OCI-LY3 (cell line): ENCODE measurements around the gene ROR2.

Experiments
- H2AFZ ChIP-seq: fragments of 200-600, 300-600 bp; shearing (Covaris generic); 2 replicates; pipeline ENCODE4 v1.6.0; 2014; ENCODE audit warnings: antibody characterized with exemption, low read depth, low read length
- H3K27ac ChIP-seq: fragments of 200-600, 300-600 bp; sonication (generic); 2 replicates; pipeline ENCODE4 v1.5.1; 2014; ENCODE audit warnings: mild to moderate bottlenecking, low read length, moderate library complexity, mixed read lengths
- H3K27me3 ChIP-seq: fragments of 200-600, 300-600 bp; sonication (generic); 2 replicates; pipeline ENCODE4 v1.6.1; 2014; ENCODE audit warnings: low read depth, low read length, mixed read lengths
- H3K36me3 ChIP-seq: fragments of 200-600, 300-600 bp; sonication (generic); replicated peaks from 2 replicates; pipeline ENCODE3; 2014; ENCODE audit warnings: low read depth, low read length, mixed read lengths
- H3K4me1 ChIP-seq: fragments of 300-600, 200-600 bp; sonication (generic); 2 replicates; pipeline ENCODE4 v1.6.1; 2014; ENCODE audit warnings: low read length, mixed read lengths
- H3K4me2 ChIP-seq: fragments of 200-600, 300-600 bp; sonication (generic); 2 replicates; pipeline ENCODE4 v1.6.1; 2014; ENCODE audit warnings: low read length, mixed read lengths
- H3K4me3 ChIP-seq: fragments of 300-600, 200-600 bp; sonication (generic); 2 replicates; pipeline ENCODE4 v1.5.1; 2014; ENCODE audit warnings: antibody characterized with exemption, mild to moderate bottlenecking, low read length, moderate library complexity
- H3K79me2 ChIP-seq: fragments of 300-600, 200-600 bp; shearing (Covaris generic); 2 replicates; pipeline ENCODE4 v1.6.1; 2014; ENCODE audit warnings: mild to moderate bottlenecking, low read length, mixed read lengths
- H3K9ac ChIP-seq: fragments of 300-600, 200-600 bp; shearing (Covaris generic); 2 replicates; pipeline ENCODE4 v1.6.0; 2014; ENCODE audit warnings: mild to moderate bottlenecking, low read length, moderate library complexity
- H3K9me3 ChIP-seq: fragments of 200-600, 300-600 bp; shearing (Covaris generic); 2 replicates; pipeline ENCODE4 v1.6.1; 2014; ENCODE audit warnings: low read length, mixed read lengths; ENCODE audit not compliant: insufficient read depth
- H4K20me1 ChIP-seq: fragments of 200-600, 300-600 bp; sonication (generic); 2 replicates; pipeline ENCODE4 v1.6.1; 2016; ENCODE audit warnings: low read length, mixed read lengths; ENCODE audit not compliant: insufficient read depth
- EZH2phosphoT487 ChIP-seq: fragments of 200-600 bp; shearing (Covaris generic); IDR thresholded peaks from 2 replicates; pipeline ENCODE4 v1.6.1; 2018; ENCODE audit warnings: antibody characterized with exemption, mixed run types, low read depth
- TF ChIP-seq, protein P1 (sequence below): fragments of 200-600, 300-600 bp; sonication (generic); IDR thresholded peaks from 2 replicates; pipeline ENCODE4 v1.5.1; 2014; ENCODE audit warnings: antibody characterized with exemption, low read length, low read depth

ROR2 gene

GRCh38 chr9:91935066-91935749 is 14.8 kb downstream of the ROR2 start:
- Histone ChIP-seq H3K27ac (no peak overlapping the region), H3K4me2 (no peak overlapping the region)

GRCh38 chr9:91934654-91935053 is 15.4 kb downstream of the ROR2 start:
- no peaks in the 10 kb centered on the region for H3K79me2 ChIP-seq
- no peak overlapping the region for H3K4me2 ChIP-seq
- no peak overlapping the region for H3K4me3 ChIP-seq
- H4K20me1 ChIP-seq: no peaks in the 10 kb centered on the region
- no peaks in the 10 kb centered on the region for H3K27me3 ChIP-seq
- no peaks in the 10 kb centered on the region for H3K36me3 ChIP-seq
- no peak overlapping the region for H3K9ac ChIP-seq
- TF ChIP-seq, protein P1, sequence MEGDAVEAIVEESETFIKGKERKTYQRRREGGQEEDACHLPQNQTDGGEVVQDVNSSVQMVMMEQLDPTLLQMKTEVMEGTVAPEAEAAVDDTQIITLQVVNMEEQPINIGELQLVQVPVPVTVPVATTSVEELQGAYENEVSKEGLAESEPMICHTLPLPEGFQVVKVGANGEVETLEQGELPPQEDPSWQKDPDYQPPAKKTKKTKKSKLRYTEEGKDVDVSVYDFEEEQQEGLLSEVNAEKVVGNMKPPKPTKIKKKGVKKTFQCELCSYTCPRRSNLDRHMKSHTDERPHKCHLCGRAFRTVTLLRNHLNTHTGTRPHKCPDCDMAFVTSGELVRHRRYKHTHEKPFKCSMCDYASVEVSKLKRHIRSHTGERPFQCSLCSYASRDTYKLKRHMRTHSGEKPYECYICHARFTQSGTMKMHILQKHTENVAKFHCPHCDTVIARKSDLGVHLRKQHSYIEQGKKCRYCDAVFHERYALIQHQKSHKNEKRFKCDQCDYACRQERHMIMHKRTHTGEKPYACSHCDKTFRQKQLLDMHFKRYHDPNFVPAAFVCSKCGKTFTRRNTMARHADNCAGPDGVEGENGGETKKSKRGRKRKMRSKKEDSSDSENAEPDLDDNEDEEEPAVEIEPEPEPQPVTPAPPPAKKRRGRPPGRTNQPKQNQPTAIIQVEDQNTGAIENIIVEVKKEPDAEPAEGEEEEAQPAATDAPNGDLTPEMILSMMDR: no peak
- TF ChIP-seq EZH2phosphoT487: no peak
- no peaks in the 10 kb centered on the region for H3K4me1 ChIP-seq
- H2AFZ ChIP-seq: no peak overlapping the region
- peaks cover 23% of the 10 kb centered on the region; the same call in 1 of the 2 replicates for H3K9me3 ChIP-seq
- no peak overlapping the region for H3K27ac ChIP-seq

More at GRCh38 chr9:91935066-91935749, 14.8 kb downstream of the ROR2 start:
- no peak overlapping the region for H2AFZ ChIP-seq
- no peaks in the 10 kb centered on the region for H3K36me3 ChIP-seq
- no peaks in the 10 kb centered on the region for H3K79me2 ChIP-seq
- TF ChIP-seq, protein P1: no peak
- TF ChIP-seq EZH2phosphoT487: no peak
- peaks cover 18% of the 10 kb centered on the region; the same call in 1 of the 2 replicates for H3K9me3 ChIP-seq
- no peak overlapping the region for H3K4me3 ChIP-seq
- no peaks in the 10 kb centered on the region for H3K27me3 ChIP-seq
- no peak overlapping the region for H3K9ac ChIP-seq
- no peaks in the 10 kb centered on the region for H4K20me1 ChIP-seq
- H3K4me1 ChIP-seq: no peaks in the 10 kb centered on the region

- Histone ChIP-seq H3K4me3 (no peak overlapping the region), H4K20me1 (no peaks in the 10 kb centered on the region), H3K27me3 (no peaks in the 10 kb centered on the region), H3K4me1 (no peaks in the 10 kb centered on the region), H3K9ac (no peak overlapping the region), H3K9me3 (peaks cover 28% of the 10 kb centered on the region; the same call in 1 of the 2 replicates), H3K4me2 (no peak overlapping the region), H3K79me2 (no peaks in the 10 kb centered on the region), H3K27ac (no peak overlapping the region), H2AFZ (no peak overlapping the region), H3K36me3 (no peaks in the 10 kb centered on the region)
- TF ChIP-seq, protein P1: no peak
- no peak for TF ChIP-seq EZH2phosphoT487
These were observed 16.3 kb downstream of the ROR2 start for GRCh38 chr9:91933556-91934352.

DNA sequence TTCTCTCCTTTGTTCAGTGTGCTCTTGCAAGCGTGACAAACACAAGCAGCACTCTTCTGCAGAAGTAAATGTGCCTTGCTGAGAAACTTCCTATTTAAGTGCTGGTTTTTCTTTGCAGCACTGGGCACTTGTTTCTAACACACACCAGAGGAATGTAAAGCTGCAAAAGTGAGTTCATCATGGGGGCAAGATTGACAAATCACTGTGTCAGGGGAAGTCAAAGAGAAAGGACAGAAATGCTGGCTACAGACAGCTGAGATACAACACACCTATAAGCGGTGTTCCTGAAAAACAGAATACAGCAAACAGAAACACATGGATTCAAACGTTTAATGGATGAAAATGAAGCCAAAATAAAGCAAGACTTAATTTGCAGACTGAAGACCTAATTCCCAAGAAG is 19.6 kb downstream of the ROR2 start:
- no peaks in the 10 kb centered on the region for H3K36me3 ChIP-seq
- no peaks in the 10 kb centered on the region for H4K20me1 ChIP-seq
- no peaks in the 10 kb centered on the region for H3K27me3 ChIP-seq
- no peaks in the 10 kb centered on the region for H3K4me1 ChIP-seq
- TF ChIP-seq EZH2phosphoT487: no peak
- TF ChIP-seq, protein P1: no peak
- H2AFZ ChIP-seq: no peak overlapping the region
- no peak overlapping the region for H3K27ac ChIP-seq
- no peak overlapping the region for H3K4me2 ChIP-seq
- no peaks in the 10 kb centered on the region for H3K79me2 ChIP-seq
- no peak overlapping the region for H3K9ac ChIP-seq
- peaks cover 28% of the 10 kb centered on the region; the same call in 1 of the 2 replicates for H3K9me3 ChIP-seq
- no peak overlapping the region for H3K4me3 ChIP-seq
